GM19035 (cell line): ENCODE measurements around the gene KPNA5.

Experiments used
- ATAC-seq: cut with Tn5 transposase; IDR thresholded peaks from one replicate; pipeline ENCODE4 v1.9.1; 2021; ENCODE audit not compliant: unreplicated experiment

Gene KPNA5

GRCh38 chr6:116779573-116780164 lies 98.7 kb downstream of the KPNA5 start:
- peak; percentile 81 for ATAC-seq

- no peak for ATAC-seq
Observed at GRCh38 chr6:116783852-116784251, 102.8 kb downstream of the KPNA5 start.
